ENCODE measurements around the gene RFX4.
"Not testable (repeated sequence)": the region's sequence is repeated elsewhere in the genome, so short reads cannot be mapped to it uniquely, and the experiment has no call there.

RFX4 gene

DNA sequence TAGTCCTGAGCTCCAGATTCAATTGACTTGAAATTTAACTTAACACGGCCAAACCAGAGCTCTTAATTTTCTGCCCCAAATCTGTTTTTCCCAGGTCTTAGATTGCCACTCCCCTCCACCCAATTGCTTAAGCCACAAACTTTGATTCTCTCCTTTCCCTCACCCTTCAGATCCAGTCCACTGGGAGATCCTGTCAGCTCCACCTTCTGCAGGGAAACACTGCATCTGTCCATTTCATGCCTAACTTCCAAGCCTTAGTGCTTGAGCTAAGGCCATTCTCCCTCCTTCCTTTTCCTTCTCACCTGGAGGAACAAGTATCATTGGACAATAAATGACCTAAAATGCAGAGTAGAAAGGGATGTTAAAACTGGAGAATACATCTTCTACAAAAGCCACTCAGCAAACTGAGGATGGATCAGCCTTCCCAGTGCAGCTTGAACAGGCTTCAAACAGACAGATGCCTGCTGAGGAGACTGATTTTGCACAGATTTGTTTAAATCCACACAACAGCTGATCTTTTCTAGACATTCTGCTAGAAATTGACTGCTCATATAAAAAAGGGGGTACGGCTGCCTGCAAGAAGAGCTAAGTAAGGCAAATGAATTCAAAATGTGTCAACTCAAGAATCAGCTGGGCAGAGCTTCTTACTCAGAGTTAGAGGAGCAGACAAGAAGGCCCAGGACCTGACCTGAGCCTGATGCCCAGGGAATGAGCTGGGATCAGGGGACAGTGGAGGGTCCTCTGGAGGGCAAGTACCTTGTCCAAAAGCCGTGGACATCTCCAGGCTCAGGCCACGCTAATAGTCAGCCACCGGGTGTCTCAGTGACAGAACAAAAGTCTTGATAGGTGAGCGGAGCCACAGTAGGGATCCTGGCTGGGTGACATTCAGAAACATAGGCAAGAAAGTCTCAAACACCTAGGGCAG lies 110.4 kb downstream of the RFX4 start:
- no peak for DNase-seq

DNA sequence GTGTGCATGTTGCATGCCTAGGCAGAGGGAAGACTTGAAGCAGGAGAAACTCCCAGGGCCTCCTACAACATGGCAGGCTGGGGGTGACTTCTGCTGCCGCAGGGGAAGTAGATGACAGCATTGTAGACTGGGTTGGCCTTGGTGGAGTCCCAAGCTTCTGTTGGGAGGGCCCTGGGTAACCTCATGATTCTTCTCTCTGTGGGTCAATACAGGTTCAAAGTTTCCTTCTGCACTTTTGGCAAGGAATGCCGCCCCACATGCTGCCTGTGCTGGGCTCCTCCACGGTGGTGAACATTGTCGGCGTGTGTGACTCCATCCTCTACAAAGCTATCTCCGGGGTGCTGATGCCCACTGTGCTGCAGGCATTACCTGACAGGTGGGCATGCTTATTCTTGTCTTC lies 113.3 kb downstream of the RFX4 start:
- DNase-seq: no peak

DNA sequence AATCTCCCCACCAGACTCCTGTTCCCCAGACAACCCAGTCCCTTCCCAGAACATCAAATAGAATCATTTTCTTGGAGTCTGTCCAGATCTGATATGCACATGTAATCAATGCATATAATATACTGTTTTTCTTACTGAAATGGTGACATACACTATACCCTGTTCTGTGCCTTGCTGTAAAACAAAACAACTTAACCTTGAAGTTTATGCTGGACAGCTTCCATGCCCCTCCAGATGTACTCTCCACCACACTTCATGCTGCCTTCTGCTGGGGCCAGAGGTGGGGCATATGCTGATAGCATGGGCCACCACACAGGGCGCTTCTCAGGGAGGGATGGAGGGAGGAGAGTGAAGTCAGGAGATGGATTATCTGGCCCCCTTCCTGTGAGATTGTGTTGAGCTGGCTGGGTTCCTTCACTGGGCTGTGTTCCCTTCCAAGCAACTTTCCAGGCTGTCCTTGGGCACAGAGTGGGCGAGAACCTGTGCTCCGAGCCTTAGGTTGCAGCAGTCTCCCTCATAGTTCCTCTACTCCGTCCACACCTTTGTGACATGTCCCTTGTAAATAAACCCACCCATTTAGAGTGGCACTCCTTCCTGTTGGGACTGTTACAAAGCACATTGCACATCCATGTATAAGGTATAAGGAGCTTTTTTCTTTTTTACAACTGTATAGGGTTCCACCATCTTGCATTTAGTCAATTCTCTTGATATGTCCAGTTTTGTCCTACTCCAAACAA lies 114.0 kb downstream of the RFX4 start:
- no peak for DNase-seq

DNA sequence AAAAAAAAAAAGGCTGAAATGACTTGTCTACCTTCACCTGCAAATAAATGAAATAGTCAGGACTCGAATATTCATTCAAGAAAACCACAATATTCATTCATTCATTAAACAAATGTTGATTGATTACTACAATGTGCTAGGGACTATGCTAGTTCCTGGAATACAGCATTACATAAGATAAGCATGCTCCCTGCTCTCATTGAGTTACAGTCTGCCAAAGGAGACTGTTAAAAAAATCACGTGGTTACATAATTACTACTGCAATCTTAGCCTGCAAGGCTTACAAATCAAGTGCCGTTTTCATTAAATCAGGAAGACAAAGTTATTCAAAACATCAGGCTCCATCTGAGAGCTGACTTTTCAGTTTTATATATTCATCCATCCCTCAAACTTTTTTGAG lies 121.3 kb downstream of the RFX4 start:
- DNase-seq: no peak

DNA sequence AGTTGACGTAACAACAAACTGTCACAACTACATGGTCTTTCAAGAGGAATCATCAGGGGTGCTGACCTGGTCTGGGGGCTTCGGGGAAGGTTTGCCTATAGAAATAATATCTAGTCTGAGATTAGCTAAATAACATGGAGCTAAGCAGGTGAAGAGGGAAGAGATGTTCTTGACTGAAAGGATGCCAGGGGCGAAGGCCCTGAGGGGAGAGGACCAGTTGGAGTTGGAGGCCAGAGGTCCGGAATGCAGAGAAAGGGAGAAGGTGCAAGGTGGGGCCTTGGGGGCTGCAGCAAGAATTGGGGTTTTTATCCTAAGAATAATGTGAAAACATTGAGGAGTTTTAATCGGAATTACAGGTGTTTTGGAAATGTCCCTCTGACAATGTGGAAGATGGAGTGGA lies 123.2 kb downstream of the RFX4 start:
- no peak for DNase-seq

DNA sequence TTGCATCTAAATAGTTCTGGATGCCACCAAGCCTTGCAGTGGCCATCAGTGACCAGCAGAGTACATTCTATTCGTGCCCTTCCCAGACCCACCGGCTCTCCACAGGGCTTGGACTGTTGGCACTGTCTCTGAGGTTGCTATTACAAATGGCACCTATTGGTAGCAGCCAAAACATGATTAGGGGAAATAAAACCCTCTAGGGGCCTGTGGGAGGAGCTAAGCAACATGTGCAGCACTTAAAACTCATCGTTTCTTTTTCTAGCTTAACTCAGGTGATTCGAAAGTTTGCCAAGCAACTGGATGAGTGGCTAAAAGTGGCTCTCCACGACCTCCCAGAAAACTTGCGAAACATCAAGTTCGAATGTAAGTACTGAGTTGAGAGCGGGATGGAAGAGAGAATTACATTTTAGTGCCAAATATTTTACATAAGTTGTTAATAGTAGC lies 126.3 kb downstream of the RFX4 start:
- DNase-seq: no peak

DNA sequence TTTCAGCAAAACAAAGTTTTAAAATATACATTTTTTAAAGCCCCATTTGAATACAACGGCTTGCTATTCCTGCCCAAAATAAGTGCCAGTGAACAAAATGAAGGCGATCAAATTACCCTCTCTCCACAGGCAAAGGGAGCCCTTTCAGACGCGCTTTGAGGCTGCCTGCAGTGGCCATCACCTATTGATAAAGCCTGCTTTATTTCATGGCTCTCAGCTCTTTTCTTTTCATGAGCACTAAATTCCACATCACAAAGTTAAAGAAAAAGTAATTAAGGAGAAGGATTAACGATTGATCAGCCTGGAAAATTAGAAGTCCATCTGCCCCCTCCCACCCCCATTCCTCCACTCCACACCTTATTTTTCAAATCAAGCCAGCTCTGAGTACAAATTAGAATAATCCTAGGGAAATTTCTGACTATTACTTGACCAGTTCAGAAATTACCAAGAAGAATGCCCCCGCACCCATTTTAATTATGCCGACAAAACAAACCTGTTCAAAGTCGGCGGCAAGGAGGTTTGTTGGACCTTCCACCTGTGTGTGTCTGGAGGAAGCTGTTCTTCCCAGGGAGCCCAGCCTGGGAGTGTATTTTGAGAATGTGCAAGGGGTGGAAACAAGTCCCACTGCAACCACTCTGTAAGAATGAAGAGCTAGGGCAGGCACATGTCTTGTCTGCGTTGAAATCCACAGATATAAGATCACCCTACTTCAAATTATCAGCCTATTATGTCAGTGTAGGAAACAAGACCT lies 127.5 kb downstream of the RFX4 start:
- no peak for DNase-seq

DNA sequence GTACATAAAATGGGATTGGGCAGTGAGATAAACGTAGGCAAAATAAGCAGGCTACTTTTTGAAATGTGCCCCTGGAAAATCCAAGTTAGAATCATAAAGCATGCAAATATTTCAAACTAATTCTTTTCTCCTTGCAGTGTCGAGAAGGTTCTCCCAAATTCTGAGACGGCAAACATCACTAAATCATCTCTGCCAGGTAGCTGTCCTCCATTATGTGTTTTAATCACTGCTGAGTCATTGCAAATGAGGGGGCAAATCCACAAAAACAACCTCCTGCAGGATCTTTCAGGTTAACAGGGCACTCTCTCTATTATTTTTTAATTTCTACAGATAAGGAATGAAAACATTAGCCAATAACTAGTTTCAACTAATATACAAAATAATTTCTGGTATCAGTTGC lies 128.5 kb downstream of the RFX4 start:
- DNase-seq: no peak

DNA sequence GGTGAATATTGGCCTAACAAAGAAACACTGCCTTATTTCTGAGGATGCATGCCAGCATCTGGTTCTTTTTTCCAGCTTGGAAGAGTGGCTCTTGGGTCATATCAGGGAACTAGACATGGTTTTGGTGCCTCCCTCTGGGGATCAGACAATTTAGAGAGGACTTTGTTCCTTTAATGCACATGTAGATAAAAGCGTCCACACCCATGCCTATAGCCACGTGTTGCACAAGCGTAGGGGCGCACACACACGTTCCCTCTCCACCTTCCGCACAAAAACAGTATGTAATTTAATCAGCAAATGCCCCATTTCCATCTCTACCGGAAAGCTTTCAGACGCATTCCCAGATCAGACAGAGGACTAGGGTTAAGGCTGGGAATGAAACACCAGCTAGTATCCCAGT lies 130.0 kb downstream of the RFX4 start:
- no peak for DNase-seq

DNA sequence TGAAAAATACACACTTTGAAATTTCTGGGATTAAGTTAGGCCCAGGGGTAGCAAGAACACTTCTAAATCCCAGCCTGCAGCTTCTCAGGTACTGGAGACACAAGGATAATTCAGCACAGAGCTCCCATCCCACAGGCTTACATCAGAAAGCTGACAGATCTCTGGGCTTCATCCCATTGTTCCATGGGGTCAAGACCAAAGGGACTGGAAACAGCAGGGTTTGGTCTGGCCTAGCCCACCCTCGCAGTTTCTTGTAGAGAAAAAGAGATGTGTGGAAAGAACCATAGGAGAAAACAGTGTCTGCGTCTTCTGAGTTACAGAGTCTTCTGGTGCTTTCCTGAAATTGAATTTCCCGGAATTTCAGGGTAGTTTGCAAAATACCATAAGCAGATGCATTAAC lies 132.1 kb downstream of the RFX4 start:
- no peak for DNase-seq

DNA sequence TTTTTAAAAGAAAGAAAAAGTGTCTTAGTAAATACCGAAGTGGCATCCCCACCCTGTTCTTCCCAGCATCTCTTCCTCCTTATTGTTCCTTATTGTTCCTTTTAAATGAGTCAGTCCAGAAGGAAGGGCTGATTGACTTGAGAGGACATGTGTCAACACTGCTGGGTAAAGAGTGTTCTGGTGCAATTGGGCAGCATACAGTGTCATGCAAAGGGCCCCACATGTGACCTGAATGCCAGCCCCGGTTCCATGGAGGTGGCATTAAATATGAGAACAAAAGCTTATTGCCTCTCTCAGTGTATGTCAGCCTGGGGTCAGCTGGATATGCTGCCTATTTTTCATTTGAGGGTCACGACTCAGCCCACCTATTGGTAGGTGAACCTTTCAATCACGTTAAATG lies 132.8 kb downstream of the RFX4 start:
- no peak for DNase-seq

DNA sequence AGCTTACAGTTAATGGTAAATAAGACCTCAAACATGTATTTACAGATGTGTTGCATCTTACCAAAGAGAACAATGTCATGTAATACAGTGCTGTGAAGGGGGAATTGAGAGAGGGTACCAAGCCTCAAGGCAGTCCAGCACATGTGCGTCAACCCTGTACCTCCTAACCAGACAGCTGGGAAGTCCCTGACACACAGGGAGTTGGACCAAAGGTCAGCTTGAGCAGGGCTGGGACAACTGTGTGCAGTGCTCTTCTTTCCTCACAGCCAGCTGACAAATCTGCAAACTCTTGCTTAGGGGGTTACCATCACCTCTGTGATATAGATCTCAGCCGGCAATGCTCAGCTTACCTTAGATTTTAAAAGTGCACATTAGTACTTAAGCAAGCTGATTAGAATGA lies 134.9 kb downstream of the RFX4 start:
- DNase-seq: no peak

DNA sequence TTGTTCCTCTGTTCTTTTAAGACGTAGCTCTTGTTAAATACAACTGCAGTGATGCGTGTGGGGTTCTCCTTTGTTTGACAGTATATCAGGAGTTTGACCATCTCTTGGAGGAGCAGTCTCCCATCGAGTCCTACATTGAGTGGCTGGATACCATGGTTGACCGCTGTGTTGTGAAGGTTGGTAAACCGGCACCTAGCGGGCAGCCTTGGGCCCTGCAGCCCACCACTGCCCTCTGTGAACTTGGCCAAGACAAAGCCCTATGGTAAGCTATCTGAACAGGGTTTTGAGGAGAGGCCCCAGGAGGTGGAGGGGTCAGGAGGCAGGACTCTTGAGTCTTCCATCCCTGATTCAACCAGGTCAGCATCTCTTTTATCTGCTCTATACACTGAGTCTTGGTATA lies 137.1 kb downstream of the RFX4 start:
- no peak for DNase-seq

DNA sequence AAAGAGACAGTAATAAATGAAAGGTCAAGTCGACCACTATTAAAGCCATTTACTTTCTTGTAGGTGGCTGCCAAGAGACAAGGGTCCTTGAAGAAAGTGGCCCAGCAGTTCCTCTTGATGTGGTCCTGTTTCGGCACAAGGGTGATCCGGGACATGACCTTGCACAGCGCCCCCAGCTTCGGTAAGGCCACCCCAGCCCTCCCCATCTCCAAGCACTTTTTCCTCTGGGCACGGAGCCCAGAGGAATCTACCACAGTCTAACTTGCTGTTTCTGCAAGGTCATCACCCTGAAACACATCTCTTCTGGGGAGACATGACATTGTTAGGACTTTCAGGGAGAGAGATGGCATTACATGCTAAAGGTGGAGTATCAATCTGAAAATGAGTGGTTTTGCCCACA lies 137.9 kb downstream of the RFX4 start:
- no peak for DNase-seq

DNA sequence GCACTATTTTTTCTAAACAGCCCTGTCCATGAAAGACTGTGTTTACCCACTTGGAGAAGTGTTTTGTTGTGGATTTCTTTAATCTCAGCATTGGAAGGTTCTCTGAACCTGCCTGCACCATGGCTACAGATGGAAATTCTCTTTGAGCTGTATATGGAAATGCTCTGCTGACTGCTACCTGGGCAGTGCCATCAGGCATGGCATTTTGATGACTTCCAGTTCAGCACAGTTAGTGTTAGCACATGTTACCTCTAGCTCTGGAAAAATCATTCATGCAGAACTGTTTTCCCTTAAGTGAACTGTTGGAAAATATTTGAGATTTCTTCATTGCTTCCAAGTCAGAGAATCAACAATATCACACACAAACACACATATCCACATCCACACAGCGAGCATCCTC lies 139.1 kb downstream of the RFX4 start:
- DNase-seq: no peak

DNA sequence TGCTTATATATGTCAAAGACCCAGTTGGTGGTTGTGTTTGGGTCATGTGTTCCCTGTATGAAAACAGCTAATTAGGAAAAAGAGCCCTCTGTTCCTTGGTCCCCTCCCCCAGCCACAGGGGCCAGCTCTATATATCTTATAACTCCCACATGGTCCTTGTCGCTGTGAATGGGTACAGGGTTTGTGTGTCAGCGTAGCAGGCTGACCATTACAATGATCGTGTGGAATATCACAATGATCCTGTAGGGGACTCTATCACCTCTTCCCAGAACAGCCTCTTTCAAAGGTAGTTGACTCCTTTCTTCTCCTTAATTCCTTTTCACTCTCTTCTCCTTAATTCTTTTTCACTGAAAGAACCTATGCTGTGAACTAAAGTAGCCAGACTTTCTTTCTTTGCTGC lies 140.0 kb downstream of the RFX4 start:
- no peak for DNase-seq

DNA sequence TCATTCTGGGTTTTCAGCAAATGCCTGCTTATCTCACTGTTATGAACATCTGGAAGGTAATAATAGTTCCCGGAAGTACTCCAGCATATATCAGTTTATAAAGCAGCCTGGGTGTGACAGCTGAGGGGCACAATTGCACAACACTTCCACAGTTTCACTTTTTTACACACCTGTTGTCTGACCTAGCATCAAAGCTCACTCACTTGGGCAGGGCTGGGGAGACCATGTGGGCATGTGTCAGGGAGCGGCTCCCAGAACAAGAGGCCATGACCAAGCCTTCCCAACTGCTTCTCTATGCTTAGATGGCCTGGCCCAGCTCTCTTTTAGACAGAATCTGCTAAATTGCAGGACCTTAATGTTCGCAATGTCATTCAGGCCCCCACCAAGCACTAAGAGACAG lies 140.6 kb downstream of the RFX4 start:
- DNase-seq: no peak

DNA sequence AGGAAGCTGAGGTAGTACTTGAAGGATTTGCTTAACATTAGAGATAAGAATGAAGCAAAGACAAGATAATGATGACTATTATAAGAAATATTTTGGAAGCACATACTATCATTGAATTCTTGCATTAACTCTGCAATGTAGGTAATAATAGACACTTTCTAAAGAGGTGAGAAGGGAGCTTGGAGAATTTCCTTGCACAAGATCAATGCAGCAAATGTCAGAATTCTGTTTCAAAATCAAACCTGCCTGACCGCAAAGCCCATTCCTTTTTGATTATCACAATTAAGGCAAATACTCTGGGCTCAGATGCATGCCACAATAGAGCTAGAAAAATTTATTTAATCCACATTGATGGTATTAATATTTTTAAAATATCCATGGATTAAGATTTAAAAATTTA lies 141.3 kb downstream of the RFX4 start:
- DNase-seq: no peak

DNA sequence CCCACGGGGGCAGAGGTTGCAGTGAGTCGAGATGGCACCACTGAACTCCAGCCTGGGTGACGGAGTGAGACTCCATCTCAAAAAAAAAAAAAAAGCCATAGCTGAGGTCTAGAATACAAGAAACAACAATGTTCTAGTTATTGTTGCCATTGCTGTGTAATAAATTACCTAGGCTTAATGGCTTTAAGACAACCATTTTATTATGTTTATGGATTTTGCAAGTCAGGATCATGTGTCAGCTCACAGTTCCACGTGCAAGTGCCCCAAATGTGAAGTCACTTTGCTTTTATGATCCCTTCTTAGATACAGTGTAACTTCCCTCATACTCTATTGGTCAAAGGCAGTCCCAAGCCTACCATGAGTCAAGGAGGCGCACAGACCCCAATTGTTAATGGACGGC lies 142.1 kb downstream of the RFX4 start:
- no peak for DNase-seq

DNA sequence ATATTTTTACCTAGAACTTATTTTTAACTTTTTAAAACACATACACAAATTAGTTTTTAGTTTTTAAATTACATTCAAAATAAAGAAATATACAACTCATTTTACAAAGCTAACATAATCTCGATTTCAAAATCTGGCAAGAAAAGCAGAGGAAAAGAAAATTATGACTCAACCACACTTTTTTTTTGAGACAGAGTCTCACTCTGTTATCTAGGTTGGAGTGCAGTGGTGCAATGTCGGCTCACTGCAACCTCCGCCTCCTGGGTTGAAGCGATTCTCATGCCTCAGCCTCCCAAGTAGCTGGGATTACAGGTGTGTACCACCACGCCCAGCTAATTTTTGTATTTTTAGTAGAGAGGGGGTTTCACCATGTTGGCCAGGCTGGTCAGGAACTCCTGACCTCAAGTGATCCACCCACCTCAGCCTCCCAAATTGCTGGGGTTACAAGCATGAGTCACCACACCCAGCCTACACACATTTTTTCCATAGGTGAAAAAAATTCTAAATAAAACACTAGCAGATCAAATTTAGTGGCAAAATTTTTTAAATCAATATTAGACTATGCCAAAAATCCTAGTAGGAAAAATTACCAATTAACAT lies 143.9 kb downstream of the RFX4 start:
- not testable (repeated sequence) for DNase-seq

DNA sequence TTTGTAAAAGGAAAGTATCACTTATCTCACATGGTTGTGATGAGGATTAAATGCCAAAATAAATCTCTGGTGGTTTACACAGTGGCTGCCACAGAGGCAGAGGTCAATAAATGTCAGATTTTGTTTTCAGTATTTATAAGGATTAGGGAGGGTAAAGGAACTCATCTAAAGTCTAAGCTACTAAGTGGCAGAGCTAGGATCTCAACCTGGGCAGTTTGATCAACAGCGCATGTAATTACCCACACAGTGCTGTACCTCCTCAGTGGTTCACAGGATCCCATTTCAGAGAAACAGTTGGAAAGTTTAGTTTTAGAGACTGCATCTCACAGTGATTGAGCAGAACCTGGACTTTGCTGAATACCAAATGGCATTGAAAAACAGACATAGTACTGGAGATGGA lies 146.8 kb downstream of the RFX4 start:
- DNase-seq: peak in 1 of 2 experiments; percentile 37

DNA sequence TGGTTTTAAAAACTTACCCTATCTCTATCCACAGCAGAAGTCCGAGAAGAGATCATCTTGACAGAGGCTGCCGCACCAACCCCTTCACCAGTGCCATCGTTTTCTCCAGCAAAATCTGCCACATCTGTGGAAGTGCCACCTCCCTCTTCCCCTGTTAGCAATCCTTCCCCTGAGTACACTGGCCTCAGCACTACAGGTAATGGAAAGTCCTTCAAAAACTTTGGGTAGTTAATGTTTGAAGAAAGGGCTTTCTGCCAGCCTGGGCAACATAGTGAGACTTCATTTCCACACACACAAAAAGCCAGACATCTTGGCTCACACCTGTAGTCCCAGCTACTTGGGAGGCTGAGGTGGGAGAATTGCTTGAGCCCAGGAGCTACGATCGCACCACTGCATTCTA lies 150.1 kb downstream of the RFX4 start:
- no peak for DNase-seq

DNA sequence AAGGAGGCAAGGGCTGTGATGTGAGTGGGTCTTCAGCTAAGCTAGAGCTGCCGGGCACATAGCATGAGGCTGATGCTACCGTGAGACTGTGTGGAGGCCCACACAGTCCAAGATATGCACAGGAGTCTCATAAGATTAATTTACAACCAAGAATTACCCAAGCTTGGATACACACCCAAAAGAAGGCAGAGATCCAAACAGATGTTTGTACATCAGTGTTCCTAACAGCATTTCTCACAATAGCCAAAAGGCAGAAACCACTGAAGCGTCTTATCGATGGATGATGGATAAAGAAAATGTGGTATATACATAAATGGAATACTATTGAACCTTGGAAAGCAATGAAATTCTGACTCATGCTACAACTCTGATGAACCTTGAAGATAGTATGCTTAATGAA lies 150.9 kb downstream of the RFX4 start:
- no peak for DNase-seq
